Hematopoietic multipotent progenitor cell treated with erythropoietin and hydrocortisone succinate and interleukin-3 and kit ligand, for 6 days (in vitro differentiated cells): ENCODE measurements around the gene CBFA2T3.

Source experiments
- DNase-seq: peaks from one replicate; pipeline ENCODE4 v3.0.0-alpha.2; 2015

The CBFA2T3 gene

GRCh38 chr16:88870608-88871348, 106.2 kb downstream of the CBFA2T3 start:
- DNase-seq = peak; percentile 35

GRCh38 chr16:88869673-88869980, 107.4 kb downstream of the CBFA2T3 start:
- DNase-seq = no peak

- no peak for DNase-seq
Observed at GRCh38 chr16:88868974-88869672, 107.9 kb downstream of the CBFA2T3 start.

DNA sequence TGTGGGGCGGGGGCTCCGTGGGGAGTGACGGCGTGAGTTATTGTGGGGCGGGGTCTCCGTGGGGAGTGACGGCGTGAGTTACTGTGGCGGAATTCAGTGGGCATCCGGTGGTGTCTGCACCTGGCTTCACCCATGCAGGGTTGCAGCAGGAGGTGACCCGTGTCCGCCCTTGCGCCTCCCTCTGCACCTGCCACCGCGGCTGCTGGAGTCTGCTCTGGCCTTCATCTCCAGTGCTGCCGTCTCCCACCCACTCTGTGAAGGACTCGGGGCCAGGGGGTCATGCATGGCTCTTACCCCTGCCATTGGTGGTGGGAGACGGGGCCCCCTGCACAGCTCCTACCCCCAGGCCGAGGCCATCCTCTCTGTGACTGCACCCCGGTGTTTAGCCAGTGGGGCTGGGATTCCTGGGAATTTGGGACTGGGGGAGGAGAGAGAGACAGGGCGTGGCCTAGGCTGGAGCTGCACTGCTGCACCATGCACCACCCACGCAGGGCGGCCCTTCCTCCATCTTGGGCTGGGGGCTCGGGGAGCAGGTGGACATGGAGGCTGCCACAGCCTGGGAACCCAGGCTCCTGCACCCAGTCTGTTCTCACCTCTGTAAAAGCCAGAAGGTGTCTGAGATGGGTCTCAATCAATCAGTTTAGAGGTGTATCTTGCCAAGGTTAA, 109.3 kb downstream of the CBFA2T3 start:
- no peak for DNase-seq

- no peak for DNase-seq
Observed at GRCh38 chr16:88866151-88866920, 110.7 kb downstream of the CBFA2T3 start, which contains the start of gene PABPN1L. Gene PABPN1L (minus strand): TSS chr16:88866660. CDS start chr16:88866606, 54 bp downstream.

DNA sequence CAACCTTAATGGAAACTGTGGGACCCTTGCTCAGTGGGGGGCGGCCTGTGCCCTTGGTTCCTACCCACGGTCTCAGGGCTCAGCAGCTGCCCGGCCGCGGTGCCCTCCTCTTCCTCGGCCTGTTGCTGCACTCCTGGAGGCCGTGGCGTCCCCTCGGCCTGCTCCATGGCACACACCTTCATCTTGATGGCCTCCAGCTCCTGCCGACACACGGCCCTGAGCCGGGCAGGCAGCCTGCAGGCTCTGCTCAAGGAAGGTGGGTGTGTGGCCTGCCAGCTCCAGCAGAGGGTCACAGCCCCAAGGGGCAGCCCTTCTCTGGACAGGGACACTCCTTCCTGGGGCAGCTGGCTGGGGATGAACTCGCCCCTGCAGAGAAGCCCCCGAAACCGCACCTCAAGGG, 111.3 kb downstream of the CBFA2T3 start:
- DNase-seq = no peak

GRCh38 chr16:88865310-88865709, 111.7 kb downstream of the CBFA2T3 start:
- DNase-seq = no peak

GRCh38 chr16:88864521-88864920, 112.5 kb downstream of the CBFA2T3 start:
- DNase-seq = no peak

- DNase-seq = no peak
Observed at GRCh38 chr16:88864099-88864498, 112.9 kb downstream of the CBFA2T3 start.

DNA sequence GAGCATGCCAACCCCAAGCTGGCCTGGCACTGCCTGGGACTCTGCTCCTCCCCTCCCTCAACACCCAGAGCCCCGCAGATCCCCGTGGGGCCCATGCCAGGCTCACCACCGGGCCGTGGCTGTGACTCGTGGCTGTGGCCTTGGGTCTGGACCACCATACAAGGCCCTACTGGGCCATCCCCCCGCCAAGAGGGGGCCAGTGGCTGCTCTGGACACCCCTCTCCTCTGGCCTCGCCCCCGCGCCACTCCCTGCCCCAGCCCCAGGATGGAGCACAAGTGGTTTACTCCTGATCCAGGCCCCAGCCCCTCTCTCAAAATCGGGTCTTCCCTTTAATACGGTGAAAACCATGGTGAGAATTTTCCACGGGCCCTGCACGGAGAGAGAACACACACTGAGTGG, 113.6 kb downstream of the CBFA2T3 start:
- DNase-seq = no peak

- no peak for DNase-seq
Observed at GRCh38 chr16:88862968-88863367, 114.0 kb downstream of the CBFA2T3 start.

- DNase-seq = no peak
Observed at GRCh38 chr16:88861359-88861758, 115.6 kb downstream of the CBFA2T3 start.

DNA sequence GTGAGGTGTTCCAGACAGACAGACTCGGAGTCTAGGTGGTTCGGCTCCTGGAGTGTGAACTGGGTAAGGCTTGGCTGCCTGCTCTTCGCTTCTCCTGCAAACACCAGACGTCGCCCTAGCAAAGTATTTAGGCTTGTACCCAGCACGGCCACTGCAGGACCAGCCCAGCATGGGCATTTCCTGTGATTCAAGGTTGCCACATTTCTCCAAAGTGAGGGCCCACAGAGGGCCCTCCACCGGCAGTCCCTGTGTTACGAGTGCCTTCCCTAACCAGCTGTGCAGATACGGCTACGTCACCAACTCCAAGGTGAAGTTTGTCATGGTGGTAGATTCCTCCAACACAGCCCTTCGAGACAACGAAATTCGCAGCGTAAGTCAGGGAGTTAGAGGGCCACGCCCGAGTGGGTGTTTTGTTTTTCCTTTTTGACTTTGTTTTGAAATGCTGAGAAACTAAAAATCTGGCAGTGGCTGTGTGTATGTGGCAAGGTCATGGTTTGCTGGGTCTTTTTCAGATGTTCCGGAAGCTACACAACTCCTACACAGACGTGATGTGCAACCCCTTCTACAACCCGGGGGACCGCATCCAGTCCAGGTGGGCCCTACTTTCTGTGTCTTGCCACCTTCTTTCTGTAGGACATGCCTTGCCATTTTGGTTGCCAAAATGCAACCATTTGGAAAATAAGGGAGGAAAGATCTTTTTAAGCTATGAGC, 117.5 kb downstream of the CBFA2T3 start:
- no peak for DNase-seq

DNA sequence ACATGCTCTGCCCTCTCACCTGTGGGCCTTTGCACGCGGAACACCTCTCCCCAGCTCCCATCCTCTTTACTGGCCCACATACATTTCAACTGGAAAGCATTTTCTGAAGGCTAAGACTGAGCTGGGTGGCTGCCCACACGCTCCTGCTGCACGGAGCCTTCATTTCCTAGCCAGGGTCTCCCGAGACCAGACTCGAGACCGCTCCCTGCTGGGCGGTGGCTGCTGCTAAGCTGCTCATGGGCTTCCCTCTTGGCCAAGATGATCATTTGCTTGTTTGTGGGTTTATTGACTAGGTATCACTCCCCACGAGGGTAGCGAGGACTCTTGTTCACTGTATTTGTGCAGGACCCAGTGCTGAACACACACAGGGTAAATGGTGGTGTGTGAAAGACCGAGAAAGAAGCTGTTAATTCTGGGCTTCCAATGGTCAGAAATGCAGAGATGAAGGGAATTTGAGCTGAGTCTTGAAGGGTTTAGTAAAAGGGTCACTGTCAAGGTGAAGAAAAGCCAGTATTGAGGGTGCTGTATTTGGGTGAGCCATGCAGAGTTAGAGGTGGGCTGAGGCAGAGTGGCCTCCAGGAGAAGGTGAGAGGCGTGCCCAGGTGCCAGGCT, 119.2 kb downstream of the CBFA2T3 start:
- peak; percentile 93 for DNase-seq

DNA sequence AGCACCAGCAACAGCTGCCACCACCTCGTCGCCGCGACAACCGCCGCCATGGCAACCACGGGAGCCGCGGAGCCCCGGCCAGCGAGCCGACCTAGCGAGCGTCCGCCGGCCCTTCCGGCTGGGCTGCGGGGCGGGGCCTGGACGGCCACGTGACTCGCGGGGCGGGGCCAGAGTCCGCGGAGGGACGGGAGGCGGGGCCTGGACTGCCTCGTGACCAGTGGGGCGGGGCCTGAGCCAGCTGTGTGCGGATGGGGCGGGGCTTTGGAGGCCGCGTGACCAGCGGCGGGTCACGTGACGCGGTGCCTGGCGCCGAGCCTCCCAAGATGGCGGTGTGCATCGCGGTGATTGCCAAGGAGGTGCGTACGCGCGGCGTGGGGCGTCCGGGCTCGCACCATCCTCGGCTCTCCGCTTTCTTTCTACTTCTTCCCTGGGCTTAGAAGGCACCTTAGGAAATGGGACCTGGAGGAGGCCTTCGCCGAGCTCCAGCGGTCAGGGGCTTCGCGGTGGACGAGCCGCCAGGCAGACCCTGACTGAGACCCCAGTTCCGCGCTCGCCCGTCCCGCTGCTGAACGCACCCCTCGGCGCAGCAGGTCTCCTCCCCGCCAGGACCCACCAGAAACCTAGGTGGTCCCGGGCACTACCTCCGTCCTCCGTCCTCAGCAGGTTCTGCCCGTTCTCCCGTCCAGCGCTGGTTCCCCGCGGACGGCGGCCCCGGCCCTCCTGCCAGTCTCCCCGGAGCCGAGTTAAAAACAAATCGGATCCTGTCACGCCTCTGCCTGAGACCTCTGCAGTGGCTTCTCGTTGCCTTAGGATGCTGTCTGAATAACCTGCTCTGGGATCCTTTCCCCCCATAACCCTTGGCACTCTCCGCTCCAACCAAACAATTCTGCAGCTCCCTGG, 119.9 kb downstream of the CBFA2T3 start, which contains the start of the genes GALNS and TRAPPC2L:
Gene GALNS (minus strand): TSS at position 120 of the 900 bp plus-strand sequence. CDS start 70 bp downstream, at position 50.
Gene TRAPPC2L (plus strand): TSS at position 300 of the 900 bp plus-strand sequence. CDS start 24 bp downstream, at position 324.
- DNase-seq = peak; percentile 99

DNA sequence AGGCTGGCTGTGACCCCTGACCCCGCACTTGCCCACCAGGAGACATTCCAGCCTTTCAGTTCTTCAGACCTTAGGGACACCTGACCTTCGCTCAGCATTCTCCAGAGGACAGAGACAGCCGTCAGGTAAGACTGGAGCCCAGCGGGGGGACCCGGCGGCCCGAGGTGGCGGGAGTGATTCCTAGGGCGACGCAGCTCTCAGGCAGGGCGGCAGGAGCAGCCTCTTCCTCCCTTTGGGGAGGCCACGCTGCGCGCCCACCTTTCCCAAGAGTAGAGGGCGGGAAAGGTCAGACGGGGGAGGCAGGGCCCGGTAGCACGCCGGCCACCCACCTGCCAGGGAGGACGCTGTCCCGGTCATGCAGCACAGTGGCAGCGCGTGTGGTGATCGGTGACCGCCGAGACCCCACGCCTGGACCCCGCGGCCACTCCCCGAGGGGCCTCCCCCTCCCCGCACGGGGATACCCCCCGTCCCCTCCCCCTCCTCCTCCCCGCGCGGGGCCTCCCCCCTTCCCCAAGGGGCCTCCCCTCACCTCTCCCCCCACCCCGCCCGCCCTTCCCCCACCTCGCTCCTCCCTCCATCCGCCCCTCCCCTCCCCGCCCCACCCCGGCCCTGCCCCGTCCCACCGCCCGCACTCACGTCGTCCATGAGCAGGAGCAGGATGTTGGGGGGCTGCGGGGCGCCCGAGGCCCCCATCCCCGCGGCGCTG, 120.7 kb downstream of the CBFA2T3 start:
- DNase-seq = no peak

- DNase-seq = no peak
Observed at GRCh38 chr16:88855736-88856121, 121.3 kb downstream of the CBFA2T3 start.

- no peak for DNase-seq
Observed at GRCh38 chr16:88855176-88855575, 121.8 kb downstream of the CBFA2T3 start.

GRCh38 chr16:88854306-88855111, 122.5 kb downstream of the CBFA2T3 start:
- peak; percentile 33 for DNase-seq
